Measurements from ENCODE around the gene CEBPG. TPM values are rescaled to one million over a fixed set of nuclear protein-coding genes. Genes with fewer than 3 reads are reported as not detected.

CEBPG gene
- total and polyA plus RNA-seq, 12 donors, result 10.4 to 22.2 (median 14.3) TPM

GRCh38 chr19:33399745-33400681, 26.5 kb downstream of the CEBPG start:
- Histone ChIP-seq H3K4me1 (peaks cover 3 to 39% (median 30%) of the 10 kb centered on the region in 9 donors), H3K9me3 (no peaks in the 10 kb centered on the region), H3K27me3 (no peaks in the 10 kb centered on the region), H3K27ac (no peak overlapping the region), H3K4me3 (no peak overlapping the region), H3K36me3 (peaks cover 0 to 3% (median 0%) of the 10 kb centered on the region in 9 donors)
- WGBS, 2 donors, result 86 to 93% methylated on average over 22 of the region's 22 CpGs
- TF ChIP-seq CTCF (IDR thresholded peaks at IDR 0.05), result no peak
- intact Hi-C loops (cut with DNase I), result loop anchor here in 8 of 10 donors (5.0 to 10.0 kb wide), 5 partner anchors 38 to 955 kb away; partner anchors contain the start of gene CEBPA (in 5 of the 8)
- ATAC-seq, result no peak
- no peak for DNase-seq

GRCh38 chr19:33400856-33401682, 27.6 kb downstream of the CEBPG start:
- no peak for TF ChIP-seq CTCF (IDR thresholded peaks at IDR 0.05)
- H3K9me3 ChIP-seq, result no peaks in the 10 kb centered on the region
- peaks cover 0 to 3% (median 0%) of the 10 kb centered on the region in 9 donors for H3K36me3 ChIP-seq
- 91 to 92% methylated on average over 23 to 24 of the region's 24 CpGs for WGBS, 2 donors
- H3K4me1 ChIP-seq, result peaks cover 0 to 38% (median 20%) of the 10 kb centered on the region in 9 donors
- no peaks in the 10 kb centered on the region for H3K27me3 ChIP-seq
- no peak for DNase-seq
- no peak overlapping the region for H3K4me3 ChIP-seq
- ATAC-seq, result no peak
- intact Hi-C loops (cut with DNase I), result loop anchor here in 6 of 10 donors (5.0 to 10.0 kb wide), 3 partner anchors 39 to 256 kb away; partner anchors contain the start of gene CEBPA (in 4 of the 6)
- H3K27ac ChIP-seq, result no peak overlapping the region

- no peak overlapping the region for H3K27ac ChIP-seq
- no peaks in the 10 kb centered on the region for H3K27me3 ChIP-seq
- peaks cover 0 to 3% (median 0%) of the 10 kb centered on the region in 9 donors for H3K36me3 ChIP-seq
- DNase-seq (no peak), ATAC-seq (no peak)
- peaks cover 0 to 36% (median 12%) of the 10 kb centered on the region in 9 donors for H3K4me1 ChIP-seq
- intact Hi-C loops (cut with DNase I), result loop anchor here in 6 of 10 donors (5.0 to 10.0 kb wide), 3 partner anchors 40 to 257 kb away; partner anchors contain the start of gene CEBPA (in 4 of the 6)
- 93 to 94% methylated on average over 30 of the region's 30 CpGs for WGBS, 2 donors
- H3K4me3 ChIP-seq, result no peak overlapping the region
- H3K9me3 ChIP-seq, result no peaks in the 10 kb centered on the region
- no peak for TF ChIP-seq CTCF (IDR thresholded peaks at IDR 0.05)
Observed at GRCh38 chr19:33401683-33402420, 28.3 kb downstream of the CEBPG start.
